BJ (cell line): ENCODE measurements around the gene TOM1L1. TPM values are rescaled to one million over a fixed set of nuclear protein-coding genes. Genes with fewer than 3 reads are reported as not detected.

Experiments
- CTCF ChIA-PET: fragments of 350-600 bp; formaldehyde crosslinking; extraction: SDS; loops from one replicate; lab custom pipeline; 2021; ENCODE audit warnings: antibody characterized with exemption, inconsistent platforms; lab: Yijun Ruan, JAX
- POLR2A ChIA-PET: fragments of 300-600 bp; sonication (Branson Sonifier 250); formaldehyde crosslinking; extraction: SDS; loops from one replicate; lab custom pipeline; 2021; ENCODE audit warnings: antibody characterized with exemption; lab: Charles Lee
- DNase-seq: peaks from one replicate; pipeline ENCODE4 v3.0.0-alpha.2; 2011; ENCODE audit warnings: low read depth
- H3K27me3 ChIP-seq: 2 replicates; pipeline ENCODE4 v1.6.0; 2011; ENCODE audit warnings: low read length; ENCODE audit not compliant: control insufficient read depth, insufficient read depth
- H3K36me3 ChIP-seq: 2 replicates; pipeline ENCODE4 v1.5.1; 2011; ENCODE audit warnings: low read length; ENCODE audit not compliant: control insufficient read depth, insufficient read depth
- H3K4me3 ChIP-seq: 2 replicates; pipeline ENCODE4 v1.5.1; 2011; ENCODE audit warnings: low read depth, mild to moderate bottlenecking, control low read depth, low read length
- polyA plus RNA-seq: library from polyadenylated mRNA; depleted of rRNA; stranded (reverse); fragments of >200 nt; gene quantifications from 2 replicates; pipeline ENCODE4 v1.2.3, GENCODE V29; 2011
- TF ChIP-seq, protein P1 (sequence below): IDR thresholded peaks from 2 replicates; pipeline ENCODE4 v1.5.1; 2011; ENCODE audit warnings: low read depth, mild to moderate bottlenecking, control low read depth, inconsistent platforms, low read length, moderate library complexity; ENCODE audit not compliant: insufficient read depth

The TOM1L1 gene
- polyA plus RNA-seq, 1 experiment = 31.2 TPM

DNA sequence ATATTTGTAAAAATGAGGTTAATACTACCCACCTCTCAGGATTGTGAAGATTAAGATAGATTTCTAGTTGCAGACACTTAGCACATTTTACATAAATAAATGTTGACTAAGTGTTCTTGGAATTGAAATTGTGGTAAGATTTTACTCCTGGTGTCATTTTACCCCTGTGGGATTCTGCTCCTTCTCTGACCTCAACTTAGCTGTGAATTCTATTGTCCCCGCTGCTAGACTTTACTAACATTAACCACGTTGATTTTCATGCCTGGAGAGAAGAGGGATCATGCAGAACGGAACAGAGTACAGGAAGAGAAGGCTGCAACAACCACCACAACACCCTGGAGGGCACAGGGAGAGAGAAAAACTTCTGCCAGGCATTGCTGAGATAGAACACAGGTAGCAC, 2.1 kb upstream of the TOM1L1 start:
- ChIA-PET CTCF (no interaction called here), POLR2A (no interaction called here)
- TF ChIP-seq, protein P1, sequence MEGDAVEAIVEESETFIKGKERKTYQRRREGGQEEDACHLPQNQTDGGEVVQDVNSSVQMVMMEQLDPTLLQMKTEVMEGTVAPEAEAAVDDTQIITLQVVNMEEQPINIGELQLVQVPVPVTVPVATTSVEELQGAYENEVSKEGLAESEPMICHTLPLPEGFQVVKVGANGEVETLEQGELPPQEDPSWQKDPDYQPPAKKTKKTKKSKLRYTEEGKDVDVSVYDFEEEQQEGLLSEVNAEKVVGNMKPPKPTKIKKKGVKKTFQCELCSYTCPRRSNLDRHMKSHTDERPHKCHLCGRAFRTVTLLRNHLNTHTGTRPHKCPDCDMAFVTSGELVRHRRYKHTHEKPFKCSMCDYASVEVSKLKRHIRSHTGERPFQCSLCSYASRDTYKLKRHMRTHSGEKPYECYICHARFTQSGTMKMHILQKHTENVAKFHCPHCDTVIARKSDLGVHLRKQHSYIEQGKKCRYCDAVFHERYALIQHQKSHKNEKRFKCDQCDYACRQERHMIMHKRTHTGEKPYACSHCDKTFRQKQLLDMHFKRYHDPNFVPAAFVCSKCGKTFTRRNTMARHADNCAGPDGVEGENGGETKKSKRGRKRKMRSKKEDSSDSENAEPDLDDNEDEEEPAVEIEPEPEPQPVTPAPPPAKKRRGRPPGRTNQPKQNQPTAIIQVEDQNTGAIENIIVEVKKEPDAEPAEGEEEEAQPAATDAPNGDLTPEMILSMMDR = no peak
- DNase-seq = no peak
- H3K4me3 ChIP-seq = no peak overlapping the region
- H3K27me3 ChIP-seq = no peaks in the 10 kb centered on the region; the same call in 1 of the 2 replicates
- H3K36me3 ChIP-seq = no peaks in the 10 kb centered on the region

DNA sequence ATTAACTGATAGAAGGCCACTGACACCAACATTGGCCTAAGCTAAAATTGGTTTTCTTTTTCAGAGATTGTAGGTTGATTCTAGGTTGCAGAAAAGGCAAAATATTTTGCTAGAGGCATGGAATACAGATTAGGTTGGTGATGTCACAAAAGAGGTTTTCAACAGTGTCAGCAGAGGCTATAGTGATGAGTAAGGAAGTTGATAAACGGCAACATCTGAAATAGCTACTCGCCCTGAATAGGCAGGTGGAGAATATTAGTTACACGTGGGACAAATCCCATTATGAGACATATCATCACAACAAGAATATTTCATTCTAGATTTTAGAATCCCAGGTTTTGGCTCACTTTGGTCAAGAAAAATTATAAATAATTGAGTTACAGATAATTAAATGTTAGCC, 1.5 kb upstream of the TOM1L1 start:
- TF ChIP-seq, protein P1 = no peak
- Histone ChIP-seq H3K4me3 (no peak overlapping the region), H3K36me3 (no peaks in the 10 kb centered on the region), H3K27me3 (no peaks in the 10 kb centered on the region; the same call in 1 of the 2 replicates)
- ChIA-PET POLR2A (no interaction called here), CTCF (interaction anchor here (0.9 to 1.0 kb wide), 2 partner anchors 8 to 10 kb away, joined by 3 to 4 read pairs; no protein-coding TSS in a partner anchor)
- DNase-seq = no peak

DNA sequence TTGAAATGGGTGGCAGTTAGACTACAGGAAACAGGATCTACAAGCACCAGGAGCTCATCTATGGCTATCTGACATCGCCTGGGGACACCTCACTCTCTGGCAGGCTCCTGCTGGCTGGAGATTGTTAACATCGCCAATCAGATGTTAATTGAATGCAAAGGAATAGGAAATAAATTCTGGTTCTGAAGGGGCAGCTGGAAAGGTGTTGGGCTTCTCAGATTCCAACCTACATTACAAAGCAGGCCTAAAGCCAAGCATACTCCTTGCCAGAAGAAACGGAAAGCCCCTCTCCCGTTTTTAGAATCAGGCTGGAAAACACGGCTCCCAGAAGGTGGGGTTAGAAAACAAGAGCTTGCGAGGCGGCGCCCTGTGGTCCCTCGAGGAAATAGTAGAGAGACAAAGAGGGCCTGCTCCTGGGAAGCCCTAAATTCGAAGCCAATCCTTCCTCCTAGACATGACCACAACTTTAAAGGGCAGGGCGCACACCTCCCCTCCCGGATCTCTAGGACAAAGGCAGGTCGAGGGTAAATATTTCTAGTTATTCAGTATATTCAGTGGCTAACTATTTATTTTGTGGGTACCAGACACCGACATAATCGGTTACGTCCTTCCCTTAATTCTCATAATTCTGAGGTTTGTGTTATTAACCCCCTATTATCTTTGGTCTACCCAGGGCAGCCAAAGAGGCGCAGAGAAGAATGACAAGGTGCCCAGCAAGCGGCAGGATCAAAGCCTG, 763 bp upstream of the TOM1L1 start:
- H3K36me3 ChIP-seq = no peaks in the 10 kb centered on the region
- H3K27me3 ChIP-seq = no peaks in the 10 kb centered on the region; the same call in 1 of the 2 replicates
- ChIA-PET CTCF (interaction anchor here (0.9 to 1.0 kb wide), 2 partner anchors 9 kb away, joined by 3 to 4 read pairs; no protein-coding TSS in a partner anchor), POLR2A (interaction anchor here (0.6 kb wide), 1 partner anchor 31 kb away, joined by 4 read pairs; no protein-coding TSS in a partner anchor)
- no peak for DNase-seq
- TF ChIP-seq, protein P1 = no peak
- H3K4me3 ChIP-seq = peak overlapping the region; percentile 86

DNA sequence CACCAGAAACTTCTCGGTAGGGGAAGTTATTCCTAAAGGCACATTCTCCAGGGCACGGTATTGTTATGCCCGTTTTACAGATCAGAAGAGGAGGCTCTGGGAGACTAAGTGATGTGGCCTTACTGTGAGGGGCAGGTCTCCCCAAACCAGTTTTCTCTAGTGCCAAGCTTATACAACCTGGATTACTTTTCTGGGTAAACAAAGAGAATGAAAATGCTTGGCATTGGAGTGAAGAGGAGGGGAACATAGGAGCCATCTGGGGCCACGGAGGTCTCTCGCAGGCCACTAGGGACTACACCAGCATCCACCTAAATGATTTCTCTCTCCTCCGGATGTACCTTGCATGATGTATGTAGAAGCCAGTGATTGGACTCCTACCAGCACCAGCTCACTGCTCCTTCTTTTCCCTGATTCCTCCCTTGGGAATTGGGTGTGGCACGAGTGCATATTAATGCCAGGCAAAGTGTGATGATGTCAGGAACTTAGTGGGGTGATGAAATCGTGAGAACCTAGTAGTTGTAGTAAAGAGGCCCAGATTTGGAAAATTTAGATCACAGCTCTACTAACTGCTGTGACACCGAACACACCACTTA, 674 bp downstream of the TOM1L1 start:
- TF ChIP-seq, protein P1 = no peak
- no peaks in the 10 kb centered on the region for H3K36me3 ChIP-seq
- no peak for DNase-seq
- CTCF ChIA-PET = interaction anchor here (0.6 kb wide), 1 partner anchor 15 kb away, joined by 5 read pairs; no protein-coding TSS in a partner anchor
- H3K4me3 ChIP-seq = peak overlapping the region; percentile 86
- H3K27me3 ChIP-seq = no peaks in the 10 kb centered on the region; the same call in 1 of the 2 replicates
- POLR2A ChIA-PET = no interaction called here

DNA sequence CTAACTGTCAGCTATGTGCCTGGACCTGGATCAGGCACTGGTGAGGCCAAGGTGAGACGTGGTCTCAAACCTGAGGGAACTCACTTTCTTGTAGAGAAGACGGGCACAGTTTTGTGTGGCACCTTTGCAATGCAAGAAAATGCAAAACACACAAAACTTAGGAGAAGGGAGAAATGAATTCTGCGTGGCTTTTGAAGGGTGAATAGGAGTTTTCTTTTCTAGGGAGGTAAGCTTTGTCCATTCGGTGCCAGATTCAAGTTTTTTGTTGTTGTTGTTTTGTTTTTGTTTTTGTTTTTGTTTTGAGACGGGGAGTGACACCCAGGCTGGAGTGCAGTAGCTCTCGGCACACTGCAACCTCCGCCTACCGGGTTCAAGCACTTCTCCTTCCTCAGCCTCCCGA, 1.4 kb downstream of the TOM1L1 start:
- ChIA-PET CTCF (interaction anchor here (0.6 kb wide), 1 partner anchor 15 kb away, joined by 5 read pairs; no protein-coding TSS in a partner anchor), POLR2A (no interaction called here)
- no peaks in the 10 kb centered on the region for H3K36me3 ChIP-seq
- TF ChIP-seq, protein P1 = no peak
- no peak overlapping the region for H3K4me3 ChIP-seq
- DNase-seq = no peak
- no peaks in the 10 kb centered on the region; the same call in 1 of the 2 replicates for H3K27me3 ChIP-seq
